ENCODE data around the gene SEMA3B. TPM values are rescaled to one million over a fixed set of nuclear protein-coding genes. Genes with fewer than 3 reads are reported as not detected.

Gene SEMA3B
- total RNA-seq, 1 donor from 2014 or later: 0.68 TPM

DNA sequence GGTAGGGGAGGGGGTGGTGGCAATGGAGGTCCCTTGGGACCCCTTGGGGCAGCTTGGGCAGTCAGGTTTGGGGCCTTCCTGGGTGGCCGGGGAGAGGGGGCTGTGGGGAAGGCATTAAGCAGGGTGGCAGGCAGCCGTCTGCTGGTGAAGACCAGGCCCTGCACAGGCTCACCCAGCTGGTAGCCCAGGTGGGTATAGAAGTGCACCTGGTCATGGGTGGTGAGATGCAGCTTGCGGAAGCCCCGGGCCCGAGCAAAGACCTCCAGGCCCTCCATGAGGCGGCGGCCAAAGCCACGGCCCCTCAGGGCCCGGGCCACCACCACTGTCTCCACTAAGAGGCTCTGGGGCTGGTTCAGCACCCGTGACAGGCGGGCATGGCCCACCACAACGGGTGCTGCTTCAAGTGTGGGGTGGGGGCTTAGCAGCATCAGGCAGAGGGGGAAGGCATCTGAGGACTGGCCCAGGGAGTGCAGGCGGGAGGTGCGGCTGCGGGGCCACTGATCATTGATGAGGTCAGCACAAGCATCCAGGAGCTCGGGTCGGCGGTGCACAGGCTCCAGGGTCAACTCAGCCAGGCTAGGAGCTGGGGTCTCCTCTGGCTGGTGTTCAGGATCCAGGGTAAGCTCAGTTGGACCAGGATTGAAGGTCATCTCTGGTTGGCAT lies 27.9 kb downstream of the SEMA3B start:
- intact Hi-C loops (cut with micrococcal nuclease): loop anchor here (10.0 kb wide), 1 partner anchor 362 kb away; no protein-coding TSS in a partner anchor
- Mint-ChIP-seq H3K4me1 (ENCODE audit: low read depth) (peaks cover 23% of the 10 kb centered on the region), H3K27ac (no peak overlapping the region), H3K27me3 (ENCODE audit: low read depth) (no peaks in the 10 kb centered on the region), H3K36me3 (ENCODE audit: low read depth) (peaks cover 3% of the 10 kb centered on the region), H3K9me3 (no peaks in the 10 kb centered on the region), H3K4me3 (ENCODE audit: low read depth) (peak overlapping the region; percentile 98)
- DNase-seq (ENCODE audit: low spot score): no peak

DNA sequence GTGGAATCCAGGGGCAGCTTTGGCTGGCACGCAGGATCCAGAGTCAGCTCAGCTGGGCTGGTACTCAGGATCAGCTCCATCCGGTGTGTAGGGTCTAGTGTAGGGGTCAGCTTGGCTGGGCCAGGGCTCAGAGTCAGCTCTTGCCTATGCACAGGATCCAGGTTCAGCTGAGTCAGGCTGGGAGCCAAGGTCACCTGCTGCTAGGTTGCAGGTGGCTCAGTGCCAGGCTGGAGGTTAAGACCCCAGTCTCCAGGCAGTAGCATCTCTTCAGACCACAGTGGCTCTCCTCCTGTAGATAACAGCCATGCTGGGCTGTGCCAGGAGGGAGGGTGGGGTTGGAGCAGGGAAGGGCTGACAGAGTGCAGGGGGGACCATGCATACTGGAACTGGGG lies 28.4 kb downstream of the SEMA3B start:
- no peaks in the 10 kb centered on the region for H3K27me3 Mint-ChIP-seq (ENCODE audit: low read depth)
- no peaks in the 10 kb centered on the region for H3K9me3 Mint-ChIP-seq
- peak overlapping the region; percentile 98 for H3K4me3 Mint-ChIP-seq (ENCODE audit: low read depth)
- peaks cover 23% of the 10 kb centered on the region for H3K4me1 Mint-ChIP-seq (ENCODE audit: low read depth)
- no peak for DNase-seq (ENCODE audit: low spot score)
- peaks cover 3% of the 10 kb centered on the region for H3K36me3 Mint-ChIP-seq (ENCODE audit: low read depth)
- intact Hi-C loops (cut with micrococcal nuclease): loop anchor here (10.0 kb wide), 1 partner anchor 363 kb away; no protein-coding TSS in a partner anchor
- no peak overlapping the region for H3K27ac Mint-ChIP-seq

DNA sequence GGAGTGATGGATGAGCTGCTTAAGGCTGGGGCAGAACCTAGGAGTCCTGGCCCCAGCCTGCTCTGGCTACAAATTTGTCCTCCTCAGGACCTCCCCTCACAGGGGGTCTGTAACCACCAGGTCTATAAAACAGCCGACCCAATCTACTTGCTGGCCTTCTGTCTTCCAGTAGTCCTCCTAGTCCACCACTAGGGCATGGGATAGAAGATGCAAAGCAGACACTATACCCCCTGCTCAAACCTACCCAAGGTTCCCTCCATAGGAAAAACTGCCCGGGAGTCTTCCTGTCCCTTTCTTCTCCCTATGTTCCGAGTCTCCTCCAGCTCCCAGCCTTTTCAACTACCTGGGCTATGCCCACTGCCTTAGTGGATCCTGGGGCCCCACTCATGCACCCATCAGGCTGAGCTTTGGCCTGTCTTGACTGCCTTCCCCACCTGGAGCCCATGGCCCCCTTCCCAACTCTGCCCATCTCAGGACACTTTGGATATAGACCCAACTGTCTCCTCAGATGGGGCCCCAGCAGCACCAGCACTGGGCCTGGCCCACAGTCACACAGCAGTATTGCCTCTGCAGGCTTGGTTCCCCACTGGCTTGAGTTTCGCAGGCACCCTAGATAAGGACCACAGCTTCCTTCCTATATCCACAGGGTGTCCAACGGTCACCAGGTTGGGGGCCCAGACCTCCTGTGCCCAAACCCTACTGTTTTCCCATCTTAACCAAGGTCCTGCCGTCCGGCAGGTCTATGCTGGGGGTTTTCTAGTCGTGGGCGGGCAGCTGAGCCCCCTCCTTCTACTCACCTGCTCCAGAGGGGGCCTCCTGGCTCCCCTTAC lies 29.2 kb downstream of the SEMA3B start:
- peak overlapping the region; percentile 39 for H3K27ac Mint-ChIP-seq
- H3K4me1 Mint-ChIP-seq (ENCODE audit: low read depth): peaks cover 17% of the 10 kb centered on the region
- no peak for DNase-seq (ENCODE audit: low spot score)
- peak overlapping the region; percentile 98 for H3K4me3 Mint-ChIP-seq (ENCODE audit: low read depth)
- intact Hi-C loops (cut with micrococcal nuclease): loop anchor here (2.0 to 10.0 kb wide), 5 partner anchors 31 to 363 kb away; partner anchors contain the start of genes CYB561D2, GNAI2, NPRL2 and TUSC2
- no peaks in the 10 kb centered on the region for H3K9me3 Mint-ChIP-seq
- H3K36me3 Mint-ChIP-seq (ENCODE audit: low read depth): peaks cover 3% of the 10 kb centered on the region
- H3K27me3 Mint-ChIP-seq (ENCODE audit: low read depth): no peaks in the 10 kb centered on the region

DNA sequence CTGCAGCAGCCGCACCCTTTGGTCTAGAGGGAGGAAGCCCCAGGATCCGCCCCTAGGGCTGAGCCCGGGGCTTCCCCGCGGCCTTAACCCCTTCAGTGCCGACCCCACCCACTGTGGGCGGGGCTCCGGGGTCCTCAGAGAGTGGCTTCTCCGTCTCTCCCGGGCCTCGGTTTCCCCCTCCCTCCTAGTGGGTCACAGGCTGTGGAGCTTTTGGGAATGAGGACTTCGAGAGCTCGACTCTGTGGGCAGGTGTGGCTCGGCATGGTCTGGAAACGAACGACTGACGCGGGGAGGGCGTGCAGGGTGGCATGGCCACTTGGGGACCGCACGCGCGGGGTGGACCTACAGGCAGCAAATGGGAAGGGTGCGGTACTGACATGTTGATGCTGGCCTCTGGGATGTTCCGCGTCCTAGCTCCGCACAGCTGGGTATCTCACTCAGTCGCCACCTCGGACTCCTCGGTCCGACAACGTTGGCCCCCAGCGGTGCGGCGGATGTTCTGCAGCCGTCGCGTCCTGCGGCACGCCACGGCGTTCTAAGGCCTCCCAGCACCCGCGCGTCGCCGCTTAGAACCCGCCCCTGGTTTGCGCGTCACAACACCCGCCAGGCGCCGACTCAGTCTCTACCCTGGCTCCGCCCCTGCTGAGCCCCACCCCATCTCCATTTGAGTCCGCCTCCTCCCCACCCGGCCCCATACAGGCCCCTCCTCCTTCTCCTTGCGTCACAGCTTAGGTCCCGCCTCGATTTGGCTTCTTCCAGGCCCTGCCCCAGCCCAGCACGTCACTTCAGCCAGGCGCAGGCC lies 30.1 kb downstream of the SEMA3B start, which contains the start of the genes HYAL3 and NAA80:
HYAL3 (minus strand) TSS at position 570 of the 802 bp plus-strand sequence. CDS start 3,803 bp downstream, outside the sequence.
NAA80 (minus strand) TSS at position 570 of the 802 bp plus-strand sequence. CDS start 1,942 bp downstream, outside the sequence.
- Mint-ChIP-seq H3K9me3 (no peaks in the 10 kb centered on the region), H3K27ac (peak within 1 kb of the TSS; percentile 93), H3K4me3 (ENCODE audit: low read depth) (peak within 1 kb of the TSS; percentile 98), H3K4me1 (ENCODE audit: low read depth) (peaks cover 17% of the 10 kb centered on the region), H3K27me3 (ENCODE audit: low read depth) (no peaks in the 10 kb centered on the region), H3K36me3 (ENCODE audit: low read depth) (peaks cover 3% of the 10 kb centered on the region)
- intact Hi-C loops (cut with micrococcal nuclease): loop anchor here (1.0 to 10.0 kb wide), 7 partner anchors 22 to 364 kb away; partner anchors contain the start of genes CYB561D2, GNAI2, NPRL2 and TUSC2
- DNase-seq (ENCODE audit: low spot score): peak; percentile 99

DNA sequence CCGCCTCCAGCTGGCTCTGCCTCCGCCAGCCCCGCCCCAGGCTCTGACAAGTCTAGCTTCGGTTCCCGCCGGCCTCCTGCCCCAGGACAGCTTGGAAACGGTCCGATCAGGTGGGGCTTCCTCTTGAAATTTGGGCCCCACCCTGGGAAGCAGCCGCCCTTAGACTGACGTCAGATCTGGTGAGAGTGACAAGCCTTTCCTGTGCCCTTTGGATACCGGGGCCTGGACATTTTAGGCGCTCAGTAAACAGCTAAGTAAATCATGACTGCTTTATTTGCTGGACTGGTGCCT lies 30.6 kb downstream of the SEMA3B start:
- intact Hi-C loops (cut with micrococcal nuclease): loop anchor here (1.0 to 10.0 kb wide), 7 partner anchors 22 to 365 kb away; partner anchors contain the start of genes CYB561D2, GNAI2, NPRL2 and TUSC2
- Mint-ChIP-seq H3K36me3 (ENCODE audit: low read depth) (peaks cover 3% of the 10 kb centered on the region), H3K4me3 (ENCODE audit: low read depth) (peak overlapping the region; percentile 98), H3K4me1 (ENCODE audit: low read depth) (peaks cover 17% of the 10 kb centered on the region), H3K27ac (peak overlapping the region; percentile 93), H3K9me3 (no peaks in the 10 kb centered on the region), H3K27me3 (ENCODE audit: low read depth) (no peaks in the 10 kb centered on the region)
- no peak for DNase-seq (ENCODE audit: low spot score)

DNA sequence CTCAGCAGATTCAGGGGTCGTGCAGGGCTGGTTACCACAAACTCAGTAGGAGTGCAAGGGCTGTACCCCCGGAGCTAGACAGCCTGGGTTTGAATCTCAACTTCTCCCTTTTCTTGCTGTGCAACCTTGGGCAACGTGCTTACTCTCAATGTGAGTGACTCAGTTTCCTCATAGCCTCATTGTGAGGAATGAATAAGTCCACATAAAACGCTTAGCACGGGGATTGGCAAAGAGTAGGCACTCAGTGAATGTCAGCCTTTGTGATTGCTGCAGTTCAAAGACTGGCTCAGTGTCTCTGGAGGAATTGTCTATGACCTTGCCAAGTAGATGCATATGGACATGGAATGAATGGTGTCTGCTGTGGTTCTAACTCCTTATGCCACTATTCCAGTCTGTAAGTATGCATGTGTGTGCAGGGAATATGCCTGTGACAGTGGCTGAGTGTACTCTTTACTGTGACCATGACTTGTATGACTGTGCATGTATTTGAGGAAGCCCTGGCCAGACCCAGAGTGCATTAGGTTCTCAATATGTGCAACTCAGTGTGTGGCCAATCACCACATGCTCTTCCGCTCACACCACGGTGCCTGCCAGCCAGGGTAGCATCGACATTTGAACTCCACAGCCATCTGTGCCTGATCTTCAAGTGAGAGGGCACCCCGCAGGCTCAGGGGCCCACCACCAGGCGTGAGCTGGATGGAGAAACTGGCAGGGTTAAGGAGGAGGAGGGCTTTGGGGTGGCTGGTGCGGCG lies 31.2 kb downstream of the SEMA3B start:
- intact Hi-C loops (cut with micrococcal nuclease): loop anchor here (1.0 to 10.0 kb wide), 7 partner anchors 21 to 365 kb away; partner anchors contain the start of genes CYB561D2, GNAI2, NPRL2 and TUSC2
- H3K27me3 Mint-ChIP-seq (ENCODE audit: low read depth): no peaks in the 10 kb centered on the region

DNA sequence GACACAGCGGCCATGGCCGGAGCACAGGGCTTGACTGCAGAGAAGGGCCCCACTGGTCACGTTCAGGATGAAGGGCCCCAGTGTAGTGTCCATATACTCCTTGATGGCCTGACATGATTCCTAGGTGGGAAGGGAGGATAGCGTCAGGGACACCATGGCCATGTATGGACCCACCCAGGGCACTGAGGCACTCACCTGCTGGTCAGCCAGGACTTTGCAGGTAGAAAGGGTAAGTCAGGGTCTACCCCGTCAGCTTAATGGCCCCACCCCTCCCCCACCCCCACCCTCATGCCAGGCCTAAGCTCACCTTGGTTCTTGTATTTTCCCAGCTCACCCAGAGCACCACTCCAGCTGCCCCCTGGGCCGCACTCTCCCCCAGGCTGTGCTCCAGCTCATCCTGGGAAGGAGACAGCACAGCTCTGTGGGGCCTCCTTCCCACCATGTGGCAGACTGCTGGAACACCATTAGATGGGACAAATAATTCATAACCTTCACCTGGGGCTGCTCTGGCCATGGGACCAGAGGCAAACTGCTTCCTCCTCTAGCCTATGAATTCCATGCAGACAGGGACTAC lies 31.8 kb downstream of the SEMA3B start:
- Mint-ChIP-seq H3K27me3 (ENCODE audit: low read depth) (no peaks in the 10 kb centered on the region), H3K4me3 (ENCODE audit: low read depth) (peak overlapping the region; percentile 98), H3K36me3 (ENCODE audit: low read depth) (peaks cover 3% of the 10 kb centered on the region), H3K9me3 (no peaks in the 10 kb centered on the region), H3K27ac (peak overlapping the region; percentile 93), H3K4me1 (ENCODE audit: low read depth) (peaks cover 17% of the 10 kb centered on the region)
- intact Hi-C loops (cut with micrococcal nuclease): no loop called here
- no peak for DNase-seq (ENCODE audit: low spot score)

More for the DNA sequence above, 31.2 kb downstream of the SEMA3B start:
- H3K4me1 Mint-ChIP-seq (ENCODE audit: low read depth): peaks cover 17% of the 10 kb centered on the region
- H3K36me3 Mint-ChIP-seq (ENCODE audit: low read depth): peaks cover 3% of the 10 kb centered on the region
- DNase-seq (ENCODE audit: low spot score): no peak
- H3K4me3 Mint-ChIP-seq (ENCODE audit: low read depth): peak overlapping the region; percentile 98
- no peaks in the 10 kb centered on the region for H3K9me3 Mint-ChIP-seq
- peak overlapping the region; percentile 93 for H3K27ac Mint-ChIP-seq

DNA sequence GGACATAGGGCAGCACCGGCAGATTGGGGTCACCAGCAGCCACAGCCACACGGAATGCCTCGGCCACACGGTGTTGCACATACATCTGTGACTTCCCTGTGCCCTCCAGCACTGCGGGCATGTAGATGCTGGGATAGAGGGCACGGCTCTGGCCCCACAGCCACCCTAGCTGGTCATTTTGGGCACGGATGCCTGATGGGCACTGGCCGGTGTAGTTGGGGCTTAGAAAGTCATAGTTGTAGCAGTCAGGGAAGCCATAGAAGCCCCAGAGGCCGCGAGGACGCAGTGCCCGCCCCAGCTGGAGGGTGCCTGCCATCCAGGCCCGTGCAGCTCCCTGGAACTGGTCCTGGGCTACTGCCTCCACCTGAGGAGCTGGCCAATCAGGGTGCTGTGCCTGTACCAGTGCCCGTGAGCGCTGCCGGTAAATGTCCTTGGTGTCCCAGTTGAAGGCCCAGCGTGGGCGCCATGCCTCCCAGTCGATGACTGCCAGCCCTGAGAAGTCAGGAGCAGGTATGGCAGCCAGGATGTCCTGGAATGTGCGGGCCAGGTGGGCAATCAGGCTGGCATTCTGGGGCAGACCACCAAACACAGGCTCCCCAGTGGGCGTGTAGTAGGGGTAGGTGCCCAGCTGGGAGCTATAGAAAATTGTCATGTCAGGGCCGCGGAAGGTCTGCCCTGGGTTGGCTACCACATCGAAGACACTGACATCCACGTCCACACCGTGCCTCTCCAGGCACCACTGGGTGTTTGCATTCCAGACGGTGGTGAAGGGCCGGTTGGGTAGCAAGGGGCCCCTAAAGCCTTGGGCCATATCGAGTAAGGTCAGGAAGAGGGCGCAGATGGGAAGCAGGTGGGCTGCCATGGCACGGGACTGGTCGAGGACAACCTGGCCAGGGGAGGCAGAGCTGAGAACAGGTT lies 33.4 kb downstream of the SEMA3B start:
- Mint-ChIP-seq H3K4me3 (ENCODE audit: low read depth) (no peak overlapping the region), H3K36me3 (ENCODE audit: low read depth) (peaks cover 3% of the 10 kb centered on the region), H3K27ac (no peak overlapping the region), H3K27me3 (ENCODE audit: low read depth) (no peaks in the 10 kb centered on the region), H3K4me1 (ENCODE audit: low read depth) (peaks cover 17% of the 10 kb centered on the region), H3K9me3 (no peaks in the 10 kb centered on the region)
- no peak for DNase-seq (ENCODE audit: low spot score)
- intact Hi-C loops (cut with micrococcal nuclease): no loop called here

DNA sequence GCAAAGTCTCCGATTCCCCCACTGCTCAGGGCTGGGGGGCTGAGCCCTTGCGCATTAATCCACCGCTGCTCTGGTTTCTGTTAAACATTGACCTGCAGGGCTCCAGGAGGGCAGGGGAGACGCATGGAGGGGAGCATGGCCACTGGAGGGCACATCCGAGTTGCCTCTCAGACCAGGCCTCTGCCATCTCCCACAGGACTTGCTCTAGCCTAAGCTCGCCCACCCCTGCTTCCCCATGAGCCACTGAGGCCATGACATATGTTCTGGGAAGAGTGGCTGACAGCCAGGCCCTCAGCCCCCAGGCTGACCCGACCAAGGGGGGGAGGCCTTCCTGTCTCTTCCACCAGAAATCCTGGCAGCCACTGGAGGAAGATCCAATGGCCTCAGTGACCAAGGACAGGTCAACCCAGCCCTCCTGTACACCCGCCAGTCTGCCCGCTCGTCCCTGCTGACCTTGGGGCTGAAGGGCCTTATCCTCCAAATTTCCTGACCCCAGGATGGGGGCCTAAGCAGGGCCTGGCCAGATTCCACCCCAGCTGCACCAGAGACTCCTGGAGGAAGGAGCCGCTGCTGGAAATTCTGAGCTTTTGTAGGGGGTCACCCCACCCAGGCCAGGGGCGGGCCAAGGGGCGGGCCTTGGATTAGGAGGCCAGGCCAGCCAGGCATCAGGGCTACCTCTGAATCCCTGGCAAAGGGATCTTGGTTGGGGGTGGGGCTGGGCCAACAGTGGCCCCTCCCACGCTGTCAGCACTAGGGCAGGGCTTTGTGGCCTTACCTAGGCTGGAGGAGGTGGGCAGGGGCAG lies 34.3 kb downstream of the SEMA3B start, which contains the start of gene HYAL1:
HYAL1 (minus strand) TSS at position 562 of the 803 bp plus-strand sequence. CDS start 618 bp downstream, outside the sequence.
- no peak for DNase-seq (ENCODE audit: low spot score)

DNA sequence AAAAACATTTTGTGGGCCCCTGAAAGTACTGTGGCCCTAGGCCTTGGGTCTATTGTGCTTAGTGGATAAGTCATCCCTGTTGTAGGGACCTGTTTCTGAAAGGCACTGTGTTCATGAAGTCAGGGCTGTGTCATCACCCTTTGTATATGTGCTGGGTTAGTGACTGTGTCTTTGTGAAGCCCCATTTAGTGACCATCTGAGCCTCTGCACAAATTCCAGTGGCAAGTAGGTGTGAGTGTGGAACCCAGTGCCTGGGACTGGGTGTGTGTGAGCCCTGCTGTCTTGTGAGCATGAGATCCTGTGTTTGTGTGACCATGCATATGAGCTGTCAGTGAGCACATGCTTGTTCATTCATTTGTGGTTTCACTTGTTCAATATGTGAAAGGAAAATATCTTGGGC lies 35.7 kb downstream of the SEMA3B start:
- DNase-seq (ENCODE audit: low spot score): no peak
- Mint-ChIP-seq H3K4me3 (ENCODE audit: low read depth) (no peak overlapping the region), H3K4me1 (ENCODE audit: low read depth) (peaks cover 13% of the 10 kb centered on the region), H3K27me3 (ENCODE audit: low read depth) (no peaks in the 10 kb centered on the region), H3K36me3 (ENCODE audit: low read depth) (peaks cover 6% of the 10 kb centered on the region), H3K9me3 (peaks cover 2% of the 10 kb centered on the region), H3K27ac (no peak overlapping the region)
- intact Hi-C loops (cut with micrococcal nuclease): no loop called here

More for the DNA sequence above, 34.3 kb downstream of the SEMA3B start, which contains the start of gene HYAL1:
- Mint-ChIP-seq H3K36me3 (ENCODE audit: low read depth) (peaks cover 3% of the 10 kb centered on the region), H3K27ac (no peak within 1 kb of the TSS), H3K4me1 (ENCODE audit: low read depth) (peaks cover 14% of the 10 kb centered on the region), H3K27me3 (ENCODE audit: low read depth) (no peaks in the 10 kb centered on the region), H3K4me3 (ENCODE audit: low read depth) (no peak within 1 kb of the TSS), H3K9me3 (no peaks in the 10 kb centered on the region)
- intact Hi-C loops (cut with micrococcal nuclease): no loop called here

Measured in activated T-helper 2 cell treated with anti-CD3 and anti-CD28 coated beads, Interferon-gamma antibody, Interleukin-2, Interleukin-4, amounts not matched to agents 10 μg/mL and 5 μg/mL and 100 μg/mL, durations not matched to agents 14 hours and 24 hours and 36 hours (primary cell).